H1 (cell line): ENCODE measurements around the gene CDH11. TPM values are rescaled to one million over a fixed set of nuclear protein-coding genes. Genes with fewer than 3 reads are reported as not detected.
A peak's percentile ranks its signal among the peaks of the same experiment; 100 is the strongest.

Experiments used
- CTCF ChIA-PET: fragments of 300-600 bp; sonication (Branson Sonifier 250); formaldehyde crosslinking; loops from one replicate; lab custom pipeline; 2021; ENCODE audit not compliant: partially characterized antibody; lab: Charles Lee
- POLR2A ChIA-PET: fragments of 300-600 bp; sonication (Branson Sonifier 250); formaldehyde crosslinking; loops from one replicate; lab custom pipeline; 2021; ENCODE audit warnings: inconsistent platforms; ENCODE audit not compliant: partially characterized antibody; lab: Charles Lee
- DNase-seq, 2 experiments: peaks; one replicate each; pipeline versions ENCODE4 v3.0.0 to v3.0.0-alpha.2; 2010 to 2022; ENCODE audit warnings: low spot score in 2 of 2, low read depth in 1 of 2, mixed read lengths in 1 of 2
- FAIRE-seq: peaks from 2 replicates; lab custom pipeline; 2011; peaks lifted over from hg19 to GRCh38; lab: Jason Lieb, UNC
- H2AFZ ChIP-seq: 2 replicates; pipeline ENCODE4 v1.8.1; 2012; ENCODE audit warnings: low read length, inconsistent platforms
- H2AK5ac ChIP-seq: 2 replicates; pipeline ENCODE4 v1.6.1; 2013; ENCODE audit warnings: low read depth, low read length
- H2BK120ac ChIP-seq: replicated peaks from 2 replicates; pipeline ENCODE3; 2013; ENCODE audit warnings: low read depth, low read length, inconsistent platforms
- H2BK12ac ChIP-seq: 2 replicates; pipeline ENCODE4 v1.6.1; 2013; ENCODE audit warnings: low read depth, low read length
- H2BK15ac ChIP-seq: 2 replicates; pipeline ENCODE4 v1.6.1; 2013; ENCODE audit warnings: low read length
- H2BK20ac ChIP-seq: 2 replicates; pipeline ENCODE4 v1.6.1; 2013; ENCODE audit warnings: low read length
- H2BK5ac ChIP-seq: 2 replicates; pipeline ENCODE4 v1.6.1; 2013; ENCODE audit warnings: low read depth, low read length
- H3K14ac ChIP-seq: 2 replicates; pipeline ENCODE4 v1.6.1; 2013; ENCODE audit warnings: inconsistent platforms; ENCODE audit not compliant: insufficient read length
- H3K18ac ChIP-seq: 2 replicates; pipeline ENCODE4 v1.6.1; 2013; ENCODE audit warnings: low read length; ENCODE audit errors: extremely low read depth
- H3K23ac ChIP-seq: 2 replicates; pipeline ENCODE4 v1.6.1; 2013; ENCODE audit warnings: inconsistent platforms; ENCODE audit not compliant: insufficient read length
- H3K23me2 ChIP-seq: 2 replicates; pipeline ENCODE4 v1.6.1; 2013; ENCODE audit warnings: low read depth, low read length
- H3K27ac ChIP-seq: 2 replicates; pipeline ENCODE4 v1.6.1; 2011; ENCODE audit warnings: low read depth, low read length, inconsistent platforms
- H3K27me3 ChIP-seq, 4 experiments: replicated peaks in 1 of 4; 1 replicate in 1 of 4; 2 replicates in 3 of 4; pipeline versions ENCODE4 v1.6.1 to v1.8.1; 2011 to 2013; ENCODE audit warnings: low read length in 3 of 4, mild to moderate bottlenecking in 3 of 4, inconsistent platforms in 2 of 4, mixed read lengths in 2 of 4, moderate library complexity in 1 of 4; ENCODE audit not compliant: control insufficient read depth in 3 of 4, insufficient read depth in 3 of 4; ENCODE audit errors: extremely low read depth in 1 of 4
- H3K36me3 ChIP-seq, 4 experiments: 2 replicates each; pipeline versions ENCODE4 v1.6.1 to v1.8.1; 2011 to 2013; ENCODE audit warnings: mild to moderate bottlenecking in 4 of 4, low read length in 3 of 4, moderate library complexity in 2 of 4, control low read depth in 1 of 4, inconsistent platforms in 1 of 4; ENCODE audit not compliant: insufficient read depth in 4 of 4, control insufficient read depth in 2 of 4
- H3K4ac ChIP-seq: replicated peaks from 2 replicates; pipeline ENCODE3; 2013; ENCODE audit warnings: low read length, low read depth, mixed read lengths, inconsistent platforms; ENCODE audit not compliant: insufficient read length
- H3K4me1 ChIP-seq, 4 experiments: replicated peaks in 1 of 4; 1 replicate in 1 of 4; 2 replicates in 3 of 4; pipeline versions ENCODE4 v1.6.1 to v1.8.1; 2011 to 2013; ENCODE audit warnings: low read length in 3 of 4, inconsistent platforms in 2 of 4, mixed read lengths in 1 of 4; ENCODE audit not compliant: insufficient read depth in 4 of 4, control insufficient read depth in 3 of 4
- H3K4me2 ChIP-seq, 2 experiments: 2 replicates each; pipeline versions ENCODE4 v1.6.1 to v1.8.1; 2011 to 2013; ENCODE audit warnings: low read depth in 2 of 2, low read length in 2 of 2, control low read depth in 1 of 2, inconsistent platforms in 1 of 2, mild to moderate bottlenecking in 1 of 2; ENCODE audit not compliant: insufficient read depth in 1 of 2
- H3K4me3 ChIP-seq, 4 experiments: fragments of 200-600, 300-600 bp in 1 of 4; sonication (generic), shearing (Covaris generic), sonication (Bioruptor Twin) in 1 of 4; 2 replicates each; pipeline versions ENCODE4 v1.5.1 to v1.8.1; 2011 to 2016; ENCODE audit warnings: low read length in 4 of 4, low read depth in 3 of 4, control low read depth in 2 of 4, inconsistent platforms in 2 of 4, mild to moderate bottlenecking in 2 of 4, mixed read lengths in 1 of 4, moderate library complexity in 1 of 4; ENCODE audit not compliant: insufficient read depth in 2 of 4; ENCODE audit errors: extremely low read depth in 1 of 4
- H3K56ac ChIP-seq: replicated peaks from 2 replicates; pipeline ENCODE3; 2013; ENCODE audit warnings: low read depth, mild to moderate bottlenecking, mixed read lengths, low read length, inconsistent platforms; ENCODE audit not compliant: insufficient read length
- H3K79me1 ChIP-seq: 2 replicates; pipeline ENCODE4 v1.6.1; 2013; ENCODE audit warnings: low read depth, low read length, control low read depth
- H3K79me2 ChIP-seq, 2 experiments: 2 replicates each; pipeline versions ENCODE4 v1.6.1 to v1.8.1; 2012 to 2013; ENCODE audit warnings: low read length in 2 of 2, mild to moderate bottlenecking in 2 of 2, inconsistent platforms in 1 of 2; ENCODE audit not compliant: insufficient read depth in 2 of 2, control insufficient read depth in 1 of 2
- H3K9ac ChIP-seq, 4 experiments: replicated peaks in 1 of 4; 1 replicate in 1 of 4; 2 replicates in 3 of 4; pipeline versions ENCODE4 v1.6.1 to v1.8.1; 2011 to 2013; ENCODE audit warnings: low read depth in 3 of 4, low read length in 3 of 4, control low read depth in 2 of 4, mild to moderate bottlenecking in 2 of 4, moderate library complexity in 2 of 4, inconsistent platforms in 1 of 4; ENCODE audit errors: extremely low read depth in 1 of 4
- H3K9me3 ChIP-seq, 2 experiments: 2 replicates each; pipeline versions ENCODE4 v1.6.1 to v1.8.1; 2012 to 2013; ENCODE audit warnings: mild to moderate bottlenecking in 2 of 2, moderate library complexity in 2 of 2, control low read depth in 1 of 2, inconsistent platforms in 1 of 2, low read depth in 1 of 2, low read length in 1 of 2, mixed read lengths in 1 of 2; ENCODE audit not compliant: insufficient read depth in 2 of 2
- H4K20me1 ChIP-seq, 2 experiments: replicated peaks in 1 of 2; 2 replicates each; pipeline versions ENCODE3 to v1.8.1; 2011 to 2013; ENCODE audit warnings: inconsistent platforms in 2 of 2, low read length in 2 of 2, mild to moderate bottlenecking in 1 of 2; ENCODE audit not compliant: insufficient read depth in 2 of 2, control insufficient read depth in 1 of 2
- H4K5ac ChIP-seq: 2 replicates; pipeline ENCODE4 v1.6.1; 2013; ENCODE audit warnings: low read length, low read depth, mixed read lengths, inconsistent platforms; ENCODE audit not compliant: insufficient read length
- H4K8ac ChIP-seq: 2 replicates; pipeline ENCODE4 v1.8.0; 2013; ENCODE audit warnings: mild to moderate bottlenecking, moderate library complexity, low read length, inconsistent platforms; ENCODE audit not compliant: insufficient read depth; ENCODE audit errors: extremely low read depth
- H4K91ac ChIP-seq: replicated peaks from 2 replicates; pipeline ENCODE3; 2013; ENCODE audit warnings: low read length, mixed read lengths, inconsistent platforms; ENCODE audit not compliant: insufficient read length
- TAF7 ChIP-seq: optimal IDR thresholded peaks from 2 replicates; pipeline ENCODE3; 2011; ENCODE audit warnings: low read depth, mild to moderate bottlenecking, inconsistent platforms, low read length, moderate library complexity, borderline replicate concordance
- WGBS, 2 experiments: shearing (Covaris generic) in 1 of 2; methylation state at CpG; one replicate each; pipeline versions ENCODE4 v1.1.6 to v1.1.7; 2013 to 2015; ENCODE audit warnings: low lambda C conversion rate in 2 of 2, mixed read lengths in 2 of 2, inconsistent platforms in 1 of 2, low coverage in 1 of 2, missing lambda C conversion rate in 1 of 2; ENCODE audit not compliant: insufficient replicate concordance in 2 of 2, insufficient coverage in 1 of 2, insufficient read length in 1 of 2; ENCODE audit errors: extremely low coverage in 1 of 2, missing lambda C conversion rate in 1 of 2; 5-methylcytosine and 5-hydroxymethylcytosine counted together
- polyA plus RNA-seq, 7 experiments: library from polyadenylated mRNA; depleted of rRNA in 3 of 7; stranded (reverse) in 5 of 7; unstranded in 2 of 7; fragments of >200 nt in 5 of 7; fragments of 200-250 nt in 2 of 7; gene quantifications; 1 replicate in 5 of 7; 2 replicates in 1 of 7; 4 replicates in 1 of 7; pipeline versions ENCODE4 v1.2.1 to v1.2.3, GENCODE V29; 2011 to 2013; ENCODE audit warnings: missing spikeins in 2 of 7, mixed read lengths in 2 of 7
- total RNA-seq: library from RNA; stranded (reverse); fragmentation: NEBNext Ultra II Directional; extraction: Animal tissue kit (Norgen Biotek cat#: 25700); gene quantifications from 2 replicates; pipeline ENCODE4 v1.2.1, GENCODE V29; 2021

The CDH11 gene
- total and polyA plus RNA-seq, 2 of the 8 experiments (the other 6 are each of a cell fraction or from before 2014, with no cell fraction given), result 3.3 to 8.4 TPM

DNA sequence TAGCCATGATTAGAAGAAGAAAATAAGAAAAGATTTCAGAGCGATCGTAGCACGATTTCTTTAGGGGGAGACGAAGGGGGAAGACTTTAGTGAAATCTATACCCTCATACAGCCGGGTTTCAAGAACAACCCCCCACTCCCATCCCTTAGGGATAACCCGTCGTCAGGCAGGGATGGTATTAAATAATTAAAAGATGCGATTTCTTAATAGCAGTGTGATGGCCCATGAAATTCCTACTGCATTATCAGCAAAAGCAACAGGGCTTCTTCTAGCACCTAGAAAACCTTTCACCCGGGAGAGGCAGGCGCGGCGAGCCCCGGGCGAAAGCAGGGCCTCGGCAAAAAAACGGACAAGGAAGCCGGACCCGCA is 1.4 kb downstream of the CDH11 start:
- Histone ChIP-seq H3K27ac (no peak overlapping the region), H2BK120ac (no peak overlapping the region), H3K9ac (no peak overlapping the region), H3K56ac (no peak overlapping the region), H4K5ac (no peak overlapping the region), H2AFZ (no peak overlapping the region), H4K8ac (peak overlapping the region; percentile 26; the same call in 1 of the 2 replicates), H3K36me3 (no peaks in the 10 kb centered on the region), H2BK20ac (no peak overlapping the region), H3K79me1 (no peaks in the 10 kb centered on the region), H2AK5ac (no peak overlapping the region), H3K4ac (no peak overlapping the region), H3K4me3 (peak overlapping the region; percentile 49 to 77 (median 68)), H3K18ac (no peak overlapping the region), H4K20me1 (peaks cover 2 to 4% of the 10 kb centered on the region in 2 experiments), H3K79me2 (no peaks in the 10 kb centered on the region), H3K4me1 (peaks cover 7 to 18% (median 11%) of the 10 kb centered on the region in 4 experiments), H4K91ac (no peak overlapping the region), H2BK12ac (no peak overlapping the region), H2BK15ac (no peak overlapping the region), H2BK5ac (no peak overlapping the region), H3K14ac (no peak overlapping the region), H3K23ac (no peak overlapping the region), H3K9me3 (no peaks in the 10 kb centered on the region), H3K23me2 (peaks cover 30% of the 10 kb centered on the region), H3K4me2 (peak overlapping the region; percentile 79 to 99), H3K27me3 (peaks cover 19 to 61% (median 48%) of the 10 kb centered on the region in 4 experiments)
- no peak for FAIRE-seq
- ChIA-PET POLR2A (interaction anchor here (1.4 kb wide), 1 partner anchor 21 kb away, joined by 4 read pairs; no protein-coding TSS in a partner anchor), CTCF (interaction anchor here (1.1 to 1.7 kb wide), 3 partner anchors 10 to 1150 kb away, joined by 4 to 5 read pairs (median 4); no protein-coding TSS in a partner anchor)
- TF ChIP-seq TAF7, result no peak
- WGBS, 2 experiments, result 2% methylated on average over 18 of the region's 18 CpGs; no CpG with 5 or more reads in 1 of the 2 experiments
- DNase-seq, result no peak
